Coronary artery (tissue), 2 donors: ENCODE data around the gene DBI.
"Not testable (repeated sequence)": the region's sequence is repeated elsewhere in the genome, so short reads cannot be mapped to it uniquely, and the experiment has no call there.

Source experiments
- DNase-seq: peaks from one replicate; pipeline ENCODE4 v3.0.0-alpha.2; 2017; ENCODE audit warnings: low spot score
- H3K27ac ChIP-seq, 2 donors: fragments of 200-600 bp; sonication (generic); one replicate each; pipeline ENCODE4 v1.5.1; 2016 to 2019
- H3K4me3 ChIP-seq: fragments of 200-600 bp; sonication (generic); 2 replicates; pipeline ENCODE4 v1.5.1; 2016; ENCODE audit warnings: mild to moderate bottlenecking, moderate library complexity
- CTCF ChIP-seq: fragments of 200-600 bp; sonication (generic); IDR thresholded peaks from one replicate; pipeline ENCODE4 v1.5.1; 2019; ENCODE audit warnings: antibody characterized with exemption

Gene DBI

GRCh38 chr2:119372778-119373568 is 6.2 kb downstream of the DBI start:
- no peak overlapping the region for H3K4me3 ChIP-seq
- no peak for DNase-seq
- TF ChIP-seq CTCF: no peak
- H3K27ac ChIP-seq: no peak overlapping the region

GRCh38 chr2:119373907-119374745 is 7.3 kb downstream of the DBI start:
- H3K27ac ChIP-seq, DNase-seq, H3K4me3 ChIP-seq: not testable (repeated sequence)

GRCh38 chr2:119376406-119376805 is 9.6 kb downstream of the DBI start:
- DNase-seq, H3K4me3 ChIP-seq, H3K27ac ChIP-seq: not testable (repeated sequence)

- no peak for TF ChIP-seq CTCF
- H3K27ac ChIP-seq: no peak overlapping the region
- DNase-seq: no peak
- H3K4me3 ChIP-seq: no peak overlapping the region
These were observed 10.0 kb downstream of the DBI start for GRCh38 chr2:119376810-119377209.

- H3K27ac ChIP-seq: no peak overlapping the region
- no peak for TF ChIP-seq CTCF
- DNase-seq: no peak
These were observed 10.7 kb downstream of the DBI start for GRCh38 chr2:119377294-119377992.

DNA sequence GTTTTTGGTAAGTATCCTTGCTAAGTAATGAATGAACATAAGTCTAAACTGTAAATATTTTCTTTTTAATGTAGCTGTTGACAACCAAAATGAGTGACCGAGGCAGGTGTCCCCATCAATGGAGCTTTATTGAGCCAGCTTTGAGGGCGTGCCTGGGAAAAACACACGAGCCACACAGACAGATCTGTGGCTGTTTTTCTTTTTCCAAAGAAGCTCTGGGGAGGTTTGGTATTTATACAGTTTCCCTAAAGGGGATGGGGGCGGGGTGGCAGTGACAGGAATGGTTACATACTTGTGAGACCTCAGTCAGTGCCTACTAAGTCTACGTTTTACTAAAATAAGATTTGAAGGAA is 11.2 kb downstream of the DBI start:
- no peak for TF ChIP-seq CTCF
- H3K4me3 ChIP-seq: no peak overlapping the region
- no peak overlapping the region for H3K27ac ChIP-seq
- no peak for DNase-seq

More at GRCh38 chr2:119377294-119377992, 10.7 kb downstream of the DBI start:
- no peak overlapping the region for H3K4me3 ChIP-seq

- H3K27ac ChIP-seq: no peak overlapping the region
- DNase-seq: no peak
- H3K4me3 ChIP-seq: no peak overlapping the region
- no peak for TF ChIP-seq CTCF
These were observed 11.8 kb downstream of the DBI start for GRCh38 chr2:119378566-119378965.
